Caco-2 (cell line): ENCODE results near the gene CYSLTR2. TPM values are rescaled to one million over a fixed set of nuclear protein-coding genes. Genes with fewer than 3 reads are reported as not detected.

ENCODE experiments used
- BruUV-seq: library from RNA; stranded (reverse); fragments of 400-500 nt; replicated peaks from 2 replicates; lab custom pipeline; 2021; lab: Mats Ljungman, UMichigan
- CTCF ChIA-PET: fragments of 300-600 bp; sonication (Branson Sonifier 250); formaldehyde crosslinking; loops from one replicate; lab custom pipeline; 2022; ENCODE audit warnings: antibody characterized with exemption; lab: Charles Lee
- POLR2A ChIA-PET: fragments of 300-600 bp; sonication (Branson Sonifier 250); formaldehyde crosslinking; loops from one replicate; lab custom pipeline; 2022; ENCODE audit warnings: antibody characterized with exemption; lab: Charles Lee
- DNase-seq, 2 experiments: peaks; one replicate each; pipeline versions ENCODE4 v3.0.0 to v3.0.0-alpha.2; 2020 to 2022
- H3K27me3 ChIP-seq: replicated peaks from 2 replicates; pipeline ENCODE4 v1.6.0; 2011; ENCODE audit warnings: low read length; ENCODE audit not compliant: control insufficient read depth, insufficient read depth
- H3K36me3 ChIP-seq: 2 replicates; pipeline ENCODE4 v1.5.1; 2011; ENCODE audit warnings: low read length; ENCODE audit not compliant: control insufficient read depth, insufficient read depth
- H3K4me1 ChIP-seq: fragments of 250-450 bp; sonication (Bioruptor Pico); 2 replicates; pipeline ENCODE4 v1.5.1; 2020; ENCODE audit warnings: mild to moderate bottlenecking
- H3K4me3 ChIP-seq: 2 replicates; pipeline ENCODE4 v1.5.1; 2011; ENCODE audit warnings: low read depth, mild to moderate bottlenecking, control low read depth, low read length
- H3K9me3 ChIP-seq: fragments of 250-450 bp; sonication (Bioruptor Pico); 2 replicates; pipeline ENCODE4 v1.5.1; 2020; ENCODE audit warnings: mild to moderate bottlenecking, moderate library complexity
- H3K27ac Mint-ChIP-seq: one replicate; pipeline ENCODE4 v1.8.0; 2022; ENCODE audit warnings: mixed read lengths; ENCODE audit not compliant: unreplicated experiment
- H3K27me3 Mint-ChIP-seq: one replicate; pipeline ENCODE4 v1.8.0; 2022; ENCODE audit warnings: mixed read lengths; ENCODE audit not compliant: insufficient read depth, unreplicated experiment
- H3K36me3 Mint-ChIP-seq: one replicate; pipeline ENCODE4 v1.8.0; 2022; ENCODE audit warnings: mild to moderate bottlenecking, mixed read lengths; ENCODE audit not compliant: insufficient read depth, unreplicated experiment
- H3K4me1 Mint-ChIP-seq: one replicate; pipeline ENCODE4 v1.8.0; 2022; ENCODE audit warnings: low read depth, mixed read lengths; ENCODE audit not compliant: unreplicated experiment
- H3K4me3 Mint-ChIP-seq: one replicate; pipeline ENCODE4 v1.8.0; 2022; ENCODE audit warnings: mild to moderate bottlenecking, moderate library complexity, mixed read lengths; ENCODE audit not compliant: unreplicated experiment
- H3K9me3 Mint-ChIP-seq: one replicate; pipeline ENCODE4 v1.8.0; 2022; ENCODE audit warnings: mixed read lengths; ENCODE audit not compliant: unreplicated experiment
- CTCF ChIP-seq, 2 experiments: fragments of 200-600 bp in 1 of 2; IDR thresholded peaks; 1 replicate in 1 of 2; 2 replicates in 1 of 2; pipeline versions ENCODE4 v1.5.1 to v1.8.0; 2011 to 2022; ENCODE audit warnings: antibody characterized with exemption in 1 of 2, control low read depth in 1 of 2, inconsistent platforms in 1 of 2, low read depth in 1 of 2, low read length in 1 of 2, mild to moderate bottlenecking in 1 of 2, moderate library complexity in 1 of 2; ENCODE audit not compliant: insufficient read depth in 1 of 2, severe bottlenecking in 1 of 2, unreplicated experiment in 1 of 2
- intact Hi-C: fragments of 100-400 bp; cut with micrococcal nuclease; formaldehyde crosslinking; loops from one replicate; pipeline ENCODE4 v1.10.0; 2022; ENCODE audit not compliant: unreplicated experiment
- total RNA-seq: library from RNA; stranded (reverse); gene quantifications from 2 replicates; pipeline ENCODE4 v1.2.3, GENCODE V29; 2022

The CYSLTR2 gene
- total RNA-seq, 1 experiment from 2014 or later: not detected

DNA sequence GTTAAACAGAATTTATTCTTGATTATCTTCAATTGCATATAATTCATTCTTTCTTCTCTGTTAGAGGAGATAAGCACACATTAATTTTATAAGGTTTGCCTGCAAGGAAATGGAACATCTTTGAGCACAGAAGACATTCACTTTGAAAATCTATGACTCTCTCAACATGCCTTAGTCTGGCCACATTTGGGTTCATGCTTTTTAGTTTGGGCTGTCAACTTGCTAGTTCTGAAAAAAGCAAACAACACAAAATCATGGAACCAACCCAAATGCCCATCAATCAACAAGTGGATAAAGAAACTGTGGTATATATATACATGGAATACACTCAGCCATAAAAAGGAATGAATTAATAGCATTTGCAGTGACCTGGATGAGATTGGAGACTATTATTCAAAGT is 71.5 kb downstream of the CYSLTR2 start:
- H3K36me3 ChIP-seq: no peaks in the 10 kb centered on the region

GRCh38 chr13:48726711-48727110 is 73.0 kb downstream of the CYSLTR2 start:
- H3K27me3 ChIP-seq: no peaks in the 10 kb centered on the region
- no peaks in the 10 kb centered on the region for H3K36me3 Mint-ChIP-seq
- H3K27me3 Mint-ChIP-seq: peaks cover 11% of the 10 kb centered on the region
- no peak for DNase-seq
- no peak overlapping the region for H3K27ac Mint-ChIP-seq
- H3K4me1 ChIP-seq: no peaks in the 10 kb centered on the region
- H3K4me3 ChIP-seq: no peak overlapping the region
- ChIA-PET CTCF (no interaction called here), POLR2A (no interaction called here)
- peaks cover 19% of the 10 kb centered on the region for H3K9me3 Mint-ChIP-seq
- H3K4me3 Mint-ChIP-seq: no peak overlapping the region
- no peaks in the 10 kb centered on the region for H3K9me3 ChIP-seq
- no peaks in the 10 kb centered on the region for H3K36me3 ChIP-seq
- H3K4me1 Mint-ChIP-seq: no peaks in the 10 kb centered on the region
- intact Hi-C loops: no loop called here
- no peak for TF ChIP-seq CTCF (IDR thresholded peaks at IDR 0.05; ENCODE audit: insufficient read depth in 1 of 2, low read depth in 1 of 2, low read length in 1 of 2, severe bottlenecking in 1 of 2, unreplicated experiment in 1 of 2)
- no TSS peak for BruUV-seq

More for the DNA sequence above, 71.5 kb downstream of the CYSLTR2 start:
- Mint-ChIP-seq H3K27me3 (peaks cover 4% of the 10 kb centered on the region), H3K9me3 (peaks cover 21% of the 10 kb centered on the region), H3K27ac (no peak overlapping the region), H3K36me3 (no peaks in the 10 kb centered on the region), H3K4me1 (no peaks in the 10 kb centered on the region), H3K4me3 (no peak overlapping the region)
- Histone ChIP-seq H3K27me3 (no peaks in the 10 kb centered on the region), H3K4me1 (no peaks in the 10 kb centered on the region), H3K4me3 (no peak overlapping the region), H3K9me3 (no peaks in the 10 kb centered on the region)
- intact Hi-C loops: no loop called here
- no TSS peak for BruUV-seq
- POLR2A ChIA-PET: no interaction called here
- no peak for DNase-seq
- CTCF ChIA-PET: no interaction called here
- no peak for TF ChIP-seq CTCF (IDR thresholded peaks at IDR 0.05; ENCODE audit: insufficient read depth in 1 of 2, low read depth in 1 of 2, low read length in 1 of 2, severe bottlenecking in 1 of 2, unreplicated experiment in 1 of 2)

DNA sequence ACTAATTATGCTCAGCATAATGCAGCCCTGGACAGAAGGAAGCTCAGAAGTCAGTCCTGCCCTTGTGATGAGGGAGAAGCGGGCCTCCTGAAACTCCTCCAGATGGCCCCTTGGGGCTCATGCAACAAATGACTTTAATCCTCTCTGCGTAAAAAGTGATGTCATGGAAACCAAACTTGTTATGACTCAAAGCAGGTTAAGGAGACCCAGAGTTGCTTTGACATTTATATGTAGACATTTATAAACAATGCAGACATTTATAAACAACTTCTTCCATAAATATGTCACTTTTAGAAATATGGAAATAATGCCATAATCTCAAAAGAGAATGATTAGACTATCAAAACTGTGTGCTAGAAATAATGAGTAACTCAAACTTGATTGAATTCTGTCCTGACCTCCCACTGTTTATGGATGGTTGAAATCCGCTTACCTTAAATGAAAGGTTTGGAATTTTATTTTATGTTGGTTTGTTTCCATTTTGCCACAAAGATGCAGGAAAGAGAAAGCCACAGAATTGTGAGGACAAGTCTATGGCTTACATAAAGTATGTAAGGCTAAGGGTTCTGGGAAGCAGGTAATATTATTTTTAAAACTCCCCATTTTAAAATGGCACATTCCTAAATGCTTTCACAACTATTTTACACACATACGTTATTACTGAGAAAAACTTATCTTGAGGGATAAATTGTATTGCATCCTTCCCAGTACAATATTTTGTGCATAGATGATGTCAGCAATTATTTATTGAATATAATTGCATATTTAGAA is 73.7 kb downstream of the CYSLTR2 start:
- Histone ChIP-seq H3K36me3 (no peaks in the 10 kb centered on the region), H3K4me3 (no peak overlapping the region), H3K9me3 (no peaks in the 10 kb centered on the region), H3K27me3 (no peaks in the 10 kb centered on the region), H3K4me1 (no peaks in the 10 kb centered on the region)
- POLR2A ChIA-PET: no interaction called here
- H3K27ac Mint-ChIP-seq: no peak overlapping the region
- no peak for DNase-seq
- H3K4me1 Mint-ChIP-seq: no peaks in the 10 kb centered on the region
- CTCF ChIA-PET: no interaction called here
- no peaks in the 10 kb centered on the region for H3K36me3 Mint-ChIP-seq
- H3K27me3 Mint-ChIP-seq: peaks cover 11% of the 10 kb centered on the region
- H3K9me3 Mint-ChIP-seq: peaks cover 12% of the 10 kb centered on the region
- intact Hi-C loops: no loop called here
- H3K4me3 Mint-ChIP-seq: no peak overlapping the region
- TF ChIP-seq CTCF (IDR thresholded peaks at IDR 0.05; ENCODE audit: insufficient read depth in 1 of 2, low read depth in 1 of 2, low read length in 1 of 2, severe bottlenecking in 1 of 2, unreplicated experiment in 1 of 2): no peak
- BruUV-seq: no TSS peak
